Effector memory CD4-positive, alpha-beta T cell (primary cell): Measurements from ENCODE around the gene RFTN1.

ENCODE experiments used
- DNase-seq, 3 donors: peaks; one replicate each; pipeline ENCODE4 v3.0.0-alpha.2; 2020
- H3K27ac ChIP-seq: 2 replicates; pipeline ENCODE4 v1.7.0; 2013; ENCODE audit warnings: mild to moderate bottlenecking, low read length, moderate library complexity; ENCODE audit not compliant: insufficient read depth, poor library complexity, severe bottlenecking
- H3K27me3 ChIP-seq: replicated peaks from 2 replicates; pipeline ENCODE4 v1.7.0; 2013; ENCODE audit warnings: mild to moderate bottlenecking, low read length; ENCODE audit not compliant: insufficient read depth, control insufficient read depth, poor library complexity, severe bottlenecking
- H3K36me3 ChIP-seq: 2 replicates; pipeline ENCODE4 v1.7.0; 2013; ENCODE audit warnings: mild to moderate bottlenecking, low read length, moderate library complexity; ENCODE audit not compliant: control insufficient read depth, insufficient read depth
- H3K4me1 ChIP-seq: 2 replicates; pipeline ENCODE4 v1.7.0; 2013; ENCODE audit warnings: low read length, mild to moderate bottlenecking; ENCODE audit not compliant: control insufficient read depth, insufficient read depth, poor library complexity, severe bottlenecking
- H3K4me3 ChIP-seq: 2 replicates; pipeline ENCODE4 v1.7.0; 2013; ENCODE audit warnings: low read length, low read depth, mild to moderate bottlenecking; ENCODE audit not compliant: insufficient read depth, poor library complexity, severe bottlenecking
- H3K9me3 ChIP-seq: 2 replicates; pipeline ENCODE4 v1.7.0; 2013; ENCODE audit warnings: mild to moderate bottlenecking, low read length, moderate library complexity; ENCODE audit not compliant: control insufficient read depth

RFTN1 gene

GRCh38 chr3:16547561-16548357 lies 34.3 kb upstream of the RFTN1 start:
- Histone ChIP-seq H3K9me3 (no peaks in the 10 kb centered on the region), H3K27ac (no peak overlapping the region), H3K4me1 (no peaks in the 10 kb centered on the region), H3K4me3 (no peak overlapping the region), H3K27me3 (no peaks in the 10 kb centered on the region), H3K36me3 (no peaks in the 10 kb centered on the region)
- no peak for DNase-seq

- Histone ChIP-seq H3K4me3 (no peak overlapping the region), H3K4me1 (no peaks in the 10 kb centered on the region), H3K27ac (no peak overlapping the region), H3K9me3 (no peaks in the 10 kb centered on the region), H3K27me3 (no peaks in the 10 kb centered on the region), H3K36me3 (no peaks in the 10 kb centered on the region)
- DNase-seq: no peak
Observed at GRCh38 chr3:16546186-16547010, 32.9 kb upstream of the RFTN1 start.

- Histone ChIP-seq H3K27ac (no peak overlapping the region), H3K4me3 (no peak overlapping the region), H3K9me3 (no peaks in the 10 kb centered on the region), H3K4me1 (no peaks in the 10 kb centered on the region), H3K27me3 (no peaks in the 10 kb centered on the region), H3K36me3 (no peaks in the 10 kb centered on the region)
- no peak for DNase-seq
Observed at GRCh38 chr3:16545413-16546185, 32.1 kb upstream of the RFTN1 start.

GRCh38 chr3:16543242-16543864 lies 29.9 kb upstream of the RFTN1 start:
- H3K9me3 ChIP-seq: no peaks in the 10 kb centered on the region
- H3K4me1 ChIP-seq: no peaks in the 10 kb centered on the region
- no peaks in the 10 kb centered on the region for H3K36me3 ChIP-seq
- no peaks in the 10 kb centered on the region for H3K27me3 ChIP-seq
- no peak for DNase-seq
- H3K27ac ChIP-seq: no peak overlapping the region
- no peak overlapping the region for H3K4me3 ChIP-seq

- Histone ChIP-seq H3K27me3 (no peaks in the 10 kb centered on the region), H3K4me1 (no peaks in the 10 kb centered on the region), H3K36me3 (no peaks in the 10 kb centered on the region), H3K27ac (no peak overlapping the region), H3K9me3 (no peaks in the 10 kb centered on the region), H3K4me3 (no peak overlapping the region)
- DNase-seq: no peak
Observed at GRCh38 chr3:16538507-16538906, 25.0 kb upstream of the RFTN1 start.

GRCh38 chr3:16536996-16537395 lies 23.5 kb upstream of the RFTN1 start:
- Histone ChIP-seq H3K36me3 (no peaks in the 10 kb centered on the region), H3K27me3 (no peaks in the 10 kb centered on the region)

GRCh38 chr3:16536344-16536663 lies 22.8 kb upstream of the RFTN1 start:
- no peak for DNase-seq
- no peaks in the 10 kb centered on the region for H3K36me3 ChIP-seq
- no peaks in the 10 kb centered on the region for H3K27me3 ChIP-seq
- no peaks in the 10 kb centered on the region for H3K9me3 ChIP-seq
- H3K27ac ChIP-seq: no peak overlapping the region
- no peaks in the 10 kb centered on the region for H3K4me1 ChIP-seq
- no peak overlapping the region for H3K4me3 ChIP-seq

More at GRCh38 chr3:16536996-16537395, 23.5 kb upstream of the RFTN1 start:
- DNase-seq: no peak
- Histone ChIP-seq H3K4me1 (no peaks in the 10 kb centered on the region), H3K9me3 (no peaks in the 10 kb centered on the region), H3K4me3 (no peak overlapping the region), H3K27ac (no peak overlapping the region)

GRCh38 chr3:16534640-16535262 lies 21.3 kb upstream of the RFTN1 start:
- Histone ChIP-seq H3K27ac (no peak overlapping the region), H3K4me3 (no peak overlapping the region), H3K27me3 (no peaks in the 10 kb centered on the region), H3K4me1 (no peaks in the 10 kb centered on the region), H3K9me3 (no peaks in the 10 kb centered on the region), H3K36me3 (no peaks in the 10 kb centered on the region)
- DNase-seq: no peak

- Histone ChIP-seq H3K27me3 (no peaks in the 10 kb centered on the region), H3K4me1 (no peaks in the 10 kb centered on the region), H3K27ac (no peak overlapping the region), H3K36me3 (no peaks in the 10 kb centered on the region), H3K9me3 (no peaks in the 10 kb centered on the region), H3K4me3 (no peak overlapping the region)
- no peak for DNase-seq
Observed at GRCh38 chr3:16533928-16534574, 20.6 kb upstream of the RFTN1 start.
